ENCODE results near the gene CYP2W1. TPM values are rescaled to one million over a fixed set of nuclear protein-coding genes. Genes with fewer than 3 reads are reported as not detected.

CYP2W1 gene
- total RNA-seq, 1 experiment from 2014 or later = not detected

- RAD21 ChIA-PET (ENCODE audit: low non-redundant PET in 1 of 2, low total read pairs in 2 of 2, uncharacterized antibody in 2 of 2, unreplicated experiment in 2 of 2) = no interaction called here
- Histone ChIP-seq H3K27me3 (ENCODE audit: insufficient read depth, low read length) (no peaks in the 10 kb centered on the region), H3K4me3 (replicated peaks in 1 of 2; ENCODE audit: low read depth in 1 of 2, low read length in 2 of 2) (no peak overlapping the region), H3K9me2 (ENCODE audit: insufficient read depth) (no peaks in the 10 kb centered on the region), H3K4me2 (ENCODE audit: low read length) (no peak overlapping the region), H3K9me3 (ENCODE audit: control insufficient read depth in 1 of 2, insufficient read depth in 1 of 2, low read depth in 1 of 2, low read length in 2 of 2) (no peaks in the 10 kb centered on the region; a peak in 1 of 4 replicates), H4K20me1 (ENCODE audit: insufficient read depth) (peaks cover 4% of the 10 kb centered on the region; the same call in 1 of the 2 replicates), H3K27ac (ENCODE audit: low read depth, low read length) (no peak overlapping the region), H3K9ac (ENCODE audit: low read length) (no peak overlapping the region), H3K79me2 (ENCODE audit: insufficient read depth, low read length) (peaks cover 12% of the 10 kb centered on the region), H3K4me1 (ENCODE audit: control insufficient read depth in 1 of 2, insufficient read depth in 2 of 2, low read length in 2 of 2) (peaks cover 0 to 5% of the 10 kb centered on the region in 2 experiments; a peak in 2 of 4 replicates), H2AFZ (ENCODE audit: low read depth, low read length, poor library complexity, severe bottlenecking) (no peak overlapping the region), H3K36me3 (ENCODE audit: control insufficient read depth in 1 of 2, insufficient read depth in 2 of 2, low read length in 2 of 2) (no peaks in the 10 kb centered on the region)
- POLR2A ChIA-PET = no interaction called here
- no TSS peak for BruUV-seq (replicated peaks)
- no peak for TF ChIP-seq ZFX (IDR thresholded peaks at IDR 0.05)
- TF ChIP-seq, protein P1, sequence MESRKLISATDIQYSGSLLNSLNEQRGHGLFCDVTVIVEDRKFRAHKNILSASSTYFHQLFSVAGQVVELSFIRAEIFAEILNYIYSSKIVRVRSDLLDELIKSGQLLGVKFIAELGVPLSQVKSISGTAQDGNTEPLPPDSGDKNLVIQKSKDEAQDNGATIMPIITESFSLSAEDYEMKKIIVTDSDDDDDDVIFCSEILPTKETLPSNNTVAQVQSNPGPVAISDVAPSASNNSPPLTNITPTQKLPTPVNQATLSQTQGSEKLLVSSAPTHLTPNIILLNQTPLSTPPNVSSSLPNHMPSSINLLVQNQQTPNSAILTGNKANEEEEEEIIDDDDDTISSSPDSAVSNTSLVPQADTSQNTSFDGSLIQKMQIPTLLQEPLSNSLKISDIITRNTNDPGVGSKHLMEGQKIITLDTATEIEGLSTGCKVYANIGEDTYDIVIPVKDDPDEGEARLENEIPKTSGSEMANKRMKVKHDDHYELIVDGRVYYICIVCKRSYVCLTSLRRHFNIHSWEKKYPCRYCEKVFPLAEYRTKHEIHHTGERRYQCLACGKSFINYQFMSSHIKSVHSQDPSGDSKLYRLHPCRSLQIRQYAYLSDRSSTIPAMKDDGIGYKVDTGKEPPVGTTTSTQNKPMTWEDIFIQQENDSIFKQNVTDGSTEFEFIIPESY (IDR thresholded peaks at IDR 0.05; ENCODE audit: extremely low read depth, insufficient replicate concordance, low read length) = no peak
- no peak for TF ChIP-seq CBX3 (IDR thresholded peaks at IDR 0.05; ENCODE audit: low read depth)
- no peak for TF ChIP-seq SRF (IDR thresholded peaks at IDR 0.05; ENCODE audit: low read depth)
- TF ChIP-seq, protein P2, sequence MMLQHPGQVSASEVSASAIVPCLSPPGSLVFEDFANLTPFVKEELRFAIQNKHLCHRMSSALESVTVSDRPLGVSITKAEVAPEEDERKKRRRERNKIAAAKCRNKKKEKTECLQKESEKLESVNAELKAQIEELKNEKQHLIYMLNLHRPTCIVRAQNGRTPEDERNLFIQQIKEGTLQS (IDR thresholded peaks at IDR 0.05) = no peak
- TF ChIP-seq POLR2A (IDR thresholded peaks at IDR 0.05; ENCODE audit: borderline replicate concordance, extremely low read depth, insufficient read depth, insufficient read length) = no peak
- no peak for TF ChIP-seq FOSL1 (IDR thresholded peaks at IDR 0.05; ENCODE audit: low read depth)
- no peak for TF ChIP-seq EGR1 (IDR thresholded peaks at IDR 0.05; ENCODE audit: low read depth)
- TF ChIP-seq YY1 (IDR thresholded peaks at IDR 0.05; ENCODE audit: extremely low read depth, insufficient replicate concordance, low read depth, low read length) = no peak
- TF ChIP-seq, protein P3, sequence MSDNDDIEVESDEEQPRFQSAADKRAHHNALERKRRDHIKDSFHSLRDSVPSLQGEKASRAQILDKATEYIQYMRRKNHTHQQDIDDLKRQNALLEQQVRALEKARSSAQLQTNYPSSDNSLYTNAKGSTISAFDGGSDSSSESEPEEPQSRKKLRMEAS (IDR thresholded peaks at IDR 0.05) = no peak
- TF ChIP-seq CEBPB (IDR thresholded peaks at IDR 0.05; ENCODE audit: low read depth) = no peak
- TF ChIP-seq ZNF274 (IDR thresholded peaks at IDR 0.05; ENCODE audit: low read depth, low read length) = no peak
- no peak for TF ChIP-seq JUND (IDR thresholded peaks at IDR 0.05)
- TF ChIP-seq CTCF (IDR thresholded peaks at IDR 0.05 in 2 of 3, conservative IDR thresholded peaks at IDR 0.05 in 1 of 3; ENCODE audit: borderline replicate concordance in 1 of 3, insufficient read depth in 1 of 3, low read depth in 2 of 3, low read length in 2 of 3) = no peak
- TF ChIP-seq ELF1 (IDR thresholded peaks at IDR 0.05; ENCODE audit: borderline replicate concordance, low read depth) = no peak
- no peak for TF ChIP-seq RAD21 (IDR thresholded peaks at IDR 0.05; ENCODE audit: low read depth)
- no peak for TF ChIP-seq TCF7L2 (IDR thresholded peaks at IDR 0.05; ENCODE audit: borderline replicate concordance, extremely low read depth, insufficient read depth, insufficient read length)
- CTCF ChIA-PET = interaction anchor here (1.4 kb wide), 1 partner anchor 14 kb away, joined by 3 read pairs; no protein-coding TSS in a partner anchor
- ATAC-seq = no peak
- intact Hi-C loops (cut with micrococcal nuclease) = no loop called here
- DNase-seq (ENCODE audit: low read depth, low spot score) = no peak
Observed at GRCh38 chr7:979151-979550, 3.8 kb upstream of the CYP2W1 start.
